Panc1 (cell line): ENCODE measurements around the gene SLC44A1.

Experiments
- POLR2AphosphoS5 ChIP-seq: IDR thresholded peaks from 2 replicates; pipeline ENCODE4 v1.6.1; 2012; ENCODE audit warnings: mild to moderate bottlenecking, low read depth, low read length, moderate library complexity
- SIN3A ChIP-seq: IDR thresholded peaks from 2 replicates; pipeline ENCODE4 v1.6.1; 2012; ENCODE audit warnings: low read depth, mild to moderate bottlenecking, low read length, moderate library complexity, borderline replicate concordance; ENCODE audit not compliant: insufficient read depth
- TCF7L2 ChIP-seq: IDR thresholded peaks from 2 replicates; pipeline ENCODE4 v1.6.1; 2011; ENCODE audit warnings: mild to moderate bottlenecking, low read depth, low read length, inconsistent platforms
- TF ChIP-seq, protein P1 (sequence below): fragments of 450-650 bp; IDR thresholded peaks from 2 replicates; pipeline ENCODE4 v1.5.1; 2017; ENCODE audit warnings: mild to moderate bottlenecking
- TF ChIP-seq, protein P2 (sequence below), 2 experiments: IDR thresholded peaks; 2 replicates each; pipeline ENCODE4 v1.6.1; 2011 to 2012; ENCODE audit warnings: low read depth in 2 of 2, control low read depth in 1 of 2, low read length in 1 of 2, mild to moderate bottlenecking in 1 of 2, moderate library complexity in 1 of 2; ENCODE audit not compliant: insufficient read depth in 1 of 2

DNA sequence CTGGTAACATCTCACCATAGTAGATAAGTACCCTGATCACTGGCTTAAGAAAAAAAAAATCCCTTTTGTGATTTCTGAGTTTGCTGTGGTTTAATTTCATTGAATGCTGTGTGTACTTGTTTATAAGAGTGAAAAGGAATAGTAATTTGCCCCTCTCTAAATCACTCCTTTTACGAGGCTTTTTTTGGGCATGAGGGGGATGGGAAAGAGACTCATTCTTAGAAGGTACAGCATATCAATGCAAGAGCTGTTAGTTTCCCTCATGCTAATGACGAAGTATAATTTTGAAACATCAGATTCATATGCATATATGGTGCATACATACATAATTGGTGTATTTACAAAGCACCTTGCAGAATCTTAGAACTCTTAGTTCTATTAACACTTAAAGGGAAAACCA is 2.4 kb upstream of the SLC44A1 start:
- TF ChIP-seq, protein P1, sequence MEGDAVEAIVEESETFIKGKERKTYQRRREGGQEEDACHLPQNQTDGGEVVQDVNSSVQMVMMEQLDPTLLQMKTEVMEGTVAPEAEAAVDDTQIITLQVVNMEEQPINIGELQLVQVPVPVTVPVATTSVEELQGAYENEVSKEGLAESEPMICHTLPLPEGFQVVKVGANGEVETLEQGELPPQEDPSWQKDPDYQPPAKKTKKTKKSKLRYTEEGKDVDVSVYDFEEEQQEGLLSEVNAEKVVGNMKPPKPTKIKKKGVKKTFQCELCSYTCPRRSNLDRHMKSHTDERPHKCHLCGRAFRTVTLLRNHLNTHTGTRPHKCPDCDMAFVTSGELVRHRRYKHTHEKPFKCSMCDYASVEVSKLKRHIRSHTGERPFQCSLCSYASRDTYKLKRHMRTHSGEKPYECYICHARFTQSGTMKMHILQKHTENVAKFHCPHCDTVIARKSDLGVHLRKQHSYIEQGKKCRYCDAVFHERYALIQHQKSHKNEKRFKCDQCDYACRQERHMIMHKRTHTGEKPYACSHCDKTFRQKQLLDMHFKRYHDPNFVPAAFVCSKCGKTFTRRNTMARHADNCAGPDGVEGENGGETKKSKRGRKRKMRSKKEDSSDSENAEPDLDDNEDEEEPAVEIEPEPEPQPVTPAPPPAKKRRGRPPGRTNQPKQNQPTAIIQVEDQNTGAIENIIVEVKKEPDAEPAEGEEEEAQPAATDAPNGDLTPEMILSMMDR = no peak
- no peak for TF ChIP-seq SIN3A
- no peak for TF ChIP-seq POLR2AphosphoS5
- TF ChIP-seq, protein P2, sequence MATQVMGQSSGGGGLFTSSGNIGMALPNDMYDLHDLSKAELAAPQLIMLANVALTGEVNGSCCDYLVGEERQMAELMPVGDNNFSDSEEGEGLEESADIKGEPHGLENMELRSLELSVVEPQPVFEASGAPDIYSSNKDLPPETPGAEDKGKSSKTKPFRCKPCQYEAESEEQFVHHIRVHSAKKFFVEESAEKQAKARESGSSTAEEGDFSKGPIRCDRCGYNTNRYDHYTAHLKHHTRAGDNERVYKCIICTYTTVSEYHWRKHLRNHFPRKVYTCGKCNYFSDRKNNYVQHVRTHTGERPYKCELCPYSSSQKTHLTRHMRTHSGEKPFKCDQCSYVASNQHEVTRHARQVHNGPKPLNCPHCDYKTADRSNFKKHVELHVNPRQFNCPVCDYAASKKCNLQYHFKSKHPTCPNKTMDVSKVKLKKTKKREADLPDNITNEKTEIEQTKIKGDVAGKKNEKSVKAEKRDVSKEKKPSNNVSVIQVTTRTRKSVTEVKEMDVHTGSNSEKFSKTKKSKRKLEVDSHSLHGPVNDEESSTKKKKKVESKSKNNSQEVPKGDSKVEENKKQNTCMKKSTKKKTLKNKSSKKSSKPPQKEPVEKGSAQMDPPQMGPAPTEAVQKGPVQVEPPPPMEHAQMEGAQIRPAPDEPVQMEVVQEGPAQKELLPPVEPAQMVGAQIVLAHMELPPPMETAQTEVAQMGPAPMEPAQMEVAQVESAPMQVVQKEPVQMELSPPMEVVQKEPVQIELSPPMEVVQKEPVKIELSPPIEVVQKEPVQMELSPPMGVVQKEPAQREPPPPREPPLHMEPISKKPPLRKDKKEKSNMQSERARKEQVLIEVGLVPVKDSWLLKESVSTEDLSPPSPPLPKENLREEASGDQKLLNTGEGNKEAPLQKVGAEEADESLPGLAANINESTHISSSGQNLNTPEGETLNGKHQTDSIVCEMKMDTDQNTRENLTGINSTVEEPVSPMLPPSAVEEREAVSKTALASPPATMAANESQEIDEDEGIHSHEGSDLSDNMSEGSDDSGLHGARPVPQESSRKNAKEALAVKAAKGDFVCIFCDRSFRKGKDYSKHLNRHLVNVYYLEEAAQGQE (IDR thresholded peaks at IDR 0.05; ENCODE audit: insufficient read depth in 1 of 2, low read depth in 2 of 2, low read length in 1 of 2) = no peak
- no peak for TF ChIP-seq TCF7L2
